Ascending aorta (tissue), 2 donors: ENCODE data around the gene SPHK2. TPM values are rescaled to one million over a fixed set of nuclear protein-coding genes. Genes with fewer than 3 reads are reported as not detected.

Experiments used
- DNase-seq, 2 donors: peaks; one replicate each; pipeline ENCODE4 v3.0.0-alpha.2; 2019; ENCODE audit warnings: low spot score in 2 of 2
- H3K27ac ChIP-seq, 2 donors: fragments of 200-600 bp; sonication (generic); one replicate each; pipeline ENCODE4 v1.5.1; 2016 to 2017; ENCODE audit warnings: mild to moderate bottlenecking in 1 of 2
- H3K27me3 ChIP-seq: fragments of 200-600 bp; sonication (generic); one replicate; pipeline ENCODE4 v1.5.1; 2017
- H3K36me3 ChIP-seq, 2 donors: fragments of 200-600 bp; sonication (generic); one replicate each; pipeline ENCODE4 v1.5.1; 2016
- H3K4me1 ChIP-seq, 2 donors: fragments of 200-600 bp; sonication (generic); one replicate each; pipeline ENCODE4 v1.5.1; 2016 to 2017; ENCODE audit warnings: mild to moderate bottlenecking in 1 of 2
- H3K4me3 ChIP-seq, 2 donors: fragments of 200-600 bp; sonication (generic); one replicate each; pipeline ENCODE4 v1.5.1; 2016 to 2017; ENCODE audit warnings: mild to moderate bottlenecking in 1 of 2
- H3K9me3 ChIP-seq, 2 donors: fragments of 200-600 bp; sonication (generic); one replicate each; pipeline ENCODE4 v1.5.1; 2016
- CTCF ChIP-seq, 3 experiments: fragments of 200-600 bp in 2 of 3; fragments of 450-650 bp in 1 of 3; sonication (generic) in 2 of 3; IDR thresholded peaks; one replicate each; pipeline ENCODE4 v1.5.1; 2016 to 2019; ENCODE audit warnings: antibody characterized with exemption in 3 of 3, mild to moderate bottlenecking in 1 of 3, moderate library complexity in 1 of 3
- intact Hi-C: fragments of 100-400 bp; cut with DNase I; formaldehyde crosslinking; loops from one replicate; pipeline ENCODE4 v1.15.1; 2023
- total RNA-seq: library from RNA; depleted of rRNA; stranded (reverse); fragments of >200 nt; gene quantifications from one replicate; pipeline ENCODE4 v1.1.0, GENCODE V29; 2016

Gene SPHK2
- total RNA-seq, 1 donor from 2014 or later = 35.3 TPM

GRCh38 chr19:48646722-48647216 lies 27.5 kb downstream of the SPHK2 start:
- no peak for TF ChIP-seq CTCF (IDR thresholded peaks at IDR 0.05)
- H3K27ac ChIP-seq = peak overlapping the region; percentile 82 to 95

GRCh38 chr19:48648134-48648533 lies 28.8 kb downstream of the SPHK2 start:
- intact Hi-C loops = loop anchor here (5.0 to 10.0 kb wide), 2 partner anchors 89 to 137 kb away; no protein-coding TSS in a partner anchor
- no peaks in the 10 kb centered on the region for H3K9me3 ChIP-seq
- no peak overlapping the region for H3K4me3 ChIP-seq
- H3K27me3 ChIP-seq = no peaks in the 10 kb centered on the region
- H3K36me3 ChIP-seq = no peaks in the 10 kb centered on the region
- TF ChIP-seq CTCF (IDR thresholded peaks at IDR 0.05) = no peak
- DNase-seq = no peak
- H3K4me1 ChIP-seq = peaks cover 0 to 21% of the 10 kb centered on the region in 2 donors
- H3K27ac ChIP-seq = no peak overlapping the region

More at GRCh38 chr19:48646722-48647216, 27.5 kb downstream of the SPHK2 start:
- Histone ChIP-seq H3K27me3 (no peaks in the 10 kb centered on the region), H3K4me3 (peak overlapping the region; percentile 55 to 76), H3K36me3 (no peaks in the 10 kb centered on the region), H3K9me3 (no peaks in the 10 kb centered on the region), H3K4me1 (peaks cover 0 to 21% of the 10 kb centered on the region in 2 donors)
- intact Hi-C loops = loop anchor here (1.0 to 10.0 kb wide), 5 partner anchors 29 to 190 kb away; partner anchors contain the start of gene HSD17B14
- no peak for DNase-seq

- Histone ChIP-seq H3K4me3 (no peak overlapping the region), H3K36me3 (no peaks in the 10 kb centered on the region), H3K27ac (no peak overlapping the region), H3K9me3 (no peaks in the 10 kb centered on the region), H3K27me3 (no peaks in the 10 kb centered on the region), H3K4me1 (peaks cover 0 to 4% of the 10 kb centered on the region in 2 donors)
- TF ChIP-seq CTCF (IDR thresholded peaks at IDR 0.05) = no peak
- intact Hi-C loops = no loop called here
- DNase-seq = no peak
Measured at GRCh38 chr19:48650974-48651682, 31.8 kb downstream of the SPHK2 start.

GRCh38 chr19:48651683-48652048 lies 32.4 kb downstream of the SPHK2 start:
- no peaks in the 10 kb centered on the region for H3K9me3 ChIP-seq
- no peak for TF ChIP-seq CTCF (IDR thresholded peaks at IDR 0.05)
- H3K27ac ChIP-seq = no peak overlapping the region
- DNase-seq = no peak
- H3K36me3 ChIP-seq = no peaks in the 10 kb centered on the region
- intact Hi-C loops = no loop called here
- H3K4me1 ChIP-seq = no peaks in the 10 kb centered on the region
- H3K4me3 ChIP-seq = no peak overlapping the region
- H3K27me3 ChIP-seq = no peaks in the 10 kb centered on the region

- H3K4me3 ChIP-seq = no peak overlapping the region
- no peak for TF ChIP-seq CTCF (IDR thresholded peaks at IDR 0.05)
- DNase-seq = no peak
- intact Hi-C loops = no loop called here
- no peaks in the 10 kb centered on the region for H3K4me1 ChIP-seq
- H3K36me3 ChIP-seq = no peaks in the 10 kb centered on the region
- H3K9me3 ChIP-seq = no peaks in the 10 kb centered on the region
- H3K27me3 ChIP-seq = no peaks in the 10 kb centered on the region
- no peak overlapping the region for H3K27ac ChIP-seq
Measured at GRCh38 chr19:48654299-48655059, 35.2 kb downstream of the SPHK2 start.
